Left lung (tissue), 10 donors: ENCODE results near the gene SLC13A2. TPM values are rescaled to one million over a fixed set of nuclear protein-coding genes. Genes with fewer than 3 reads are reported as not detected.
"Not testable (repeated sequence)": the region's sequence is repeated elsewhere in the genome, so short reads cannot be mapped to it uniquely, and the experiment has no call there.

Source experiments
- ATAC-seq: fragments of 200-7000 bp; cut with Tn5 transposase; one replicate; pipeline ENCODE4 v1.9.1; 2020; ENCODE audit warnings: moderate library complexity
- DNase-seq, 4 donors: peaks; one replicate each; pipeline ENCODE4 v3.0.0-alpha.2; 2013 to 2020
- H3K27ac ChIP-seq, 2 donors: fragments of 200-600 bp; sonication (generic) in 1 of 2; one replicate each; pipeline versions ENCODE4 v1.5.0 to v1.8.0; 2020 to 2021
- H3K27me3 ChIP-seq, 2 donors: fragments of 200-600 bp; sonication (generic) in 1 of 2; one replicate each; pipeline versions ENCODE4 v1.5.0 to v1.8.0; 2020 to 2021
- H3K36me3 ChIP-seq, 2 donors: fragments of 200-600 bp; sonication (generic) in 1 of 2; one replicate each; pipeline versions ENCODE4 v1.5.0 to v1.8.0; 2020 to 2021
- H3K4me1 ChIP-seq, 2 donors: fragments of 200-600 bp; one replicate each; pipeline ENCODE4 v1.8.0; 2021
- H3K4me3 ChIP-seq, 2 donors: fragments of 200-600 bp; sonication (generic) in 1 of 2; one replicate each; pipeline versions ENCODE4 v1.5.0 to v1.8.0; 2020 to 2021; ENCODE audit warnings: mild to moderate bottlenecking in 1 of 2
- H3K9me3 ChIP-seq, 2 donors: fragments of 200-600 bp; sonication (generic) in 1 of 2; one replicate each; pipeline versions ENCODE4 v1.5.0 to v1.8.0; 2020 to 2021
- CTCF ChIP-seq, 2 donors: fragments of 200-600 bp; sonication (generic) in 1 of 2; IDR thresholded peaks; one replicate each; pipeline versions ENCODE4 v1.5.0 to v1.8.0; 2021; ENCODE audit warnings: antibody characterized with exemption in 2 of 2
- intact Hi-C, 2 donors: fragments of 100-400 bp; cut with DNase I; formaldehyde crosslinking; loops; one replicate each; pipeline versions ENCODE4 v1.11.2 to v1.14.2; 2022
- polyA plus RNA-seq, 6 donors: library from polyadenylated mRNA; unstranded; fragments of 120-200 nt; gene quantifications; one replicate each; pipeline ENCODE4 v1.2.1, GENCODE V29; 2013; ENCODE audit not compliant: insufficient read length in 6 of 6
- total RNA-seq, 2 donors: library from RNA; stranded (reverse); fragmentation: NEBNext Ultra II Directional; extraction: Animal tissue kit (Norgen Biotek cat#: 25700); gene quantifications; one replicate each; pipeline ENCODE4 v1.2.1, GENCODE V29; 2021
- donor health status: DM: no; HTN: yes; CAD: no.
- donor health status: DM: no; HTN: no; CAD: no.

Gene SLC13A2
- total and polyA plus RNA-seq, 8 donors = 0.13 to 0.60 (median 0.42) TPM; not detected in 2

- no peaks in the 10 kb centered on the region for H3K36me3 ChIP-seq
- H3K27me3 ChIP-seq = no peaks in the 10 kb centered on the region
- no peak overlapping the region for H3K27ac ChIP-seq
- TF ChIP-seq CTCF (IDR thresholded peaks at IDR 0.05) = no peak
- DNase-seq (no peak), ATAC-seq (no peak)
- no peaks in the 10 kb centered on the region for H3K4me1 ChIP-seq
- no peaks in the 10 kb centered on the region for H3K9me3 ChIP-seq
- H3K4me3 ChIP-seq = no peak overlapping the region
- intact Hi-C loops = no loop called here
Measured at GRCh38 chr17:28433721-28434120, 39.7 kb upstream of the SLC13A2 start.

GRCh38 chr17:28434326-28434725, 39.1 kb upstream of the SLC13A2 start:
- intact Hi-C loops, H3K9me3 ChIP-seq, H3K4me3 ChIP-seq, H3K27ac ChIP-seq, DNase-seq, H3K4me1 ChIP-seq, ATAC-seq, H3K27me3 ChIP-seq, H3K36me3 ChIP-seq: not testable (repeated sequence)

- DNase-seq (no peak), ATAC-seq (no peak)
- H3K9me3 ChIP-seq = no peaks in the 10 kb centered on the region
- no peaks in the 10 kb centered on the region for H3K36me3 ChIP-seq
- no peak overlapping the region for H3K4me3 ChIP-seq
- no peaks in the 10 kb centered on the region for H3K4me1 ChIP-seq
- intact Hi-C loops = no loop called here
- no peak for TF ChIP-seq CTCF (IDR thresholded peaks at IDR 0.05)
- no peak overlapping the region for H3K27ac ChIP-seq
- no peaks in the 10 kb centered on the region for H3K27me3 ChIP-seq
Measured at GRCh38 chr17:28443901-28444638, 29.4 kb upstream of the SLC13A2 start.

GRCh38 chr17:28446716-28447395, 26.6 kb upstream of the SLC13A2 start:
- no peak for TF ChIP-seq CTCF (IDR thresholded peaks at IDR 0.05)
- Histone ChIP-seq H3K4me1 (no peaks in the 10 kb centered on the region), H3K4me3 (no peak overlapping the region), H3K27ac (no peak overlapping the region), H3K9me3 (no peaks in the 10 kb centered on the region), H3K36me3 (no peaks in the 10 kb centered on the region), H3K27me3 (no peaks in the 10 kb centered on the region)
- DNase-seq = no peak
- intact Hi-C loops = no loop called here
- no peak for ATAC-seq

GRCh38 chr17:28447396-28447760, 26.1 kb upstream of the SLC13A2 start:
- no peaks in the 10 kb centered on the region for H3K36me3 ChIP-seq
- intact Hi-C loops = no loop called here
- ATAC-seq = no peak
- DNase-seq = no peak
- H3K27ac ChIP-seq = no peak overlapping the region
- H3K4me1 ChIP-seq = no peaks in the 10 kb centered on the region
- no peak overlapping the region for H3K4me3 ChIP-seq
- no peaks in the 10 kb centered on the region for H3K9me3 ChIP-seq
- H3K27me3 ChIP-seq = no peaks in the 10 kb centered on the region
- no peak for TF ChIP-seq CTCF (IDR thresholded peaks at IDR 0.05)
